Testis (tissue), 2 donors: ENCODE measurements around the gene MS4A10.

ENCODE experiments used
- POLR2A ChIP-seq: fragments of 450-650 bp; IDR thresholded peaks from one replicate; pipeline ENCODE4 v1.6.1; 2017; ENCODE audit warnings: antibody characterized with exemption, mild to moderate bottlenecking, moderate library complexity
- TF ChIP-seq, protein P1 (sequence below), 3 experiments: fragments of 450-650 bp in 2 of 3; fragments of 200-600 bp in 1 of 3; sonication (generic) in 1 of 3; IDR thresholded peaks; one replicate each; pipeline ENCODE4 v1.5.1; 2016 to 2019; ENCODE audit warnings: antibody characterized with exemption in 3 of 3, mild to moderate bottlenecking in 2 of 3, moderate library complexity in 1 of 3

DNA sequence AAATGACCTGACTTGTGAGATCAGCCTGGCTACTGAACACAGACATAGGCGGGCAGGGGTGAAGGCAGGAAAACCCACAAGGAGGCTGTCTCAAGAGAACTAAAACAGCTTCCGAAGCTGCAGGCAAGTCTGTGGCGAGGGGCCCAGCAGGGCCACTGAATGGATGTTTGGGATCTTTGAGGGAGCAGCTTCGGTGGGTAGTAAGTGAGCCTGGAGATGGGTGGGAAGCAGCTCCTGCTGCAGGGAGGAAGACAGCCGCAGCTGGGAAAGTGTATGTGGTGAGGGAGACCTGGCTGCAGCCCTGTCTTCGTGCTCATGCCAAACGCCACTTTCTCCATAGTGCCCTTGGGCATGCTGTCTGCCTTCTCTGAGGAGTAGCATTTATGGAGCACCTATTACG is 60.2 kb downstream of the MS4A10 start:
- TF ChIP-seq POLR2A: no peak
- TF ChIP-seq, protein P1, sequence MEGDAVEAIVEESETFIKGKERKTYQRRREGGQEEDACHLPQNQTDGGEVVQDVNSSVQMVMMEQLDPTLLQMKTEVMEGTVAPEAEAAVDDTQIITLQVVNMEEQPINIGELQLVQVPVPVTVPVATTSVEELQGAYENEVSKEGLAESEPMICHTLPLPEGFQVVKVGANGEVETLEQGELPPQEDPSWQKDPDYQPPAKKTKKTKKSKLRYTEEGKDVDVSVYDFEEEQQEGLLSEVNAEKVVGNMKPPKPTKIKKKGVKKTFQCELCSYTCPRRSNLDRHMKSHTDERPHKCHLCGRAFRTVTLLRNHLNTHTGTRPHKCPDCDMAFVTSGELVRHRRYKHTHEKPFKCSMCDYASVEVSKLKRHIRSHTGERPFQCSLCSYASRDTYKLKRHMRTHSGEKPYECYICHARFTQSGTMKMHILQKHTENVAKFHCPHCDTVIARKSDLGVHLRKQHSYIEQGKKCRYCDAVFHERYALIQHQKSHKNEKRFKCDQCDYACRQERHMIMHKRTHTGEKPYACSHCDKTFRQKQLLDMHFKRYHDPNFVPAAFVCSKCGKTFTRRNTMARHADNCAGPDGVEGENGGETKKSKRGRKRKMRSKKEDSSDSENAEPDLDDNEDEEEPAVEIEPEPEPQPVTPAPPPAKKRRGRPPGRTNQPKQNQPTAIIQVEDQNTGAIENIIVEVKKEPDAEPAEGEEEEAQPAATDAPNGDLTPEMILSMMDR (IDR thresholded peaks at IDR 0.05): no peak
